BE2C (cell line): ENCODE measurements around the gene TTC28.

ENCODE experiments used
- DNase-seq: peaks from one replicate; pipeline ENCODE4 v3.0.0-alpha.2; 2020
- H3K27me3 ChIP-seq: fragments of 250-450 bp; sonication (Bioruptor Pico); 2 replicates; pipeline ENCODE4 v1.5.1; 2020; ENCODE audit warnings: mild to moderate bottlenecking
- H3K36me3 ChIP-seq: fragments of 250-450 bp; sonication (Bioruptor Pico); 2 replicates; pipeline ENCODE4 v1.5.1; 2020; ENCODE audit warnings: mild to moderate bottlenecking
- H3K4me1 ChIP-seq: fragments of 250-450 bp; sonication (Bioruptor Pico); 2 replicates; pipeline ENCODE4 v1.5.1; 2020
- H3K4me3 ChIP-seq: 2 replicates; pipeline ENCODE4 v1.5.1; 2011; ENCODE audit warnings: low read depth, low read length
- H3K9me3 ChIP-seq: fragments of 250-450 bp; sonication (Bioruptor Pico); 2 replicates; pipeline ENCODE4 v1.5.1; 2020
- CTCF ChIP-seq: IDR thresholded peaks from 2 replicates; pipeline ENCODE4 v1.5.1; 2012; ENCODE audit warnings: mild to moderate bottlenecking, low read depth, low read length

The TTC28 gene

GRCh38 chr22:28021116-28021997 is 658.3 kb downstream of the TTC28 start:
- no peak for DNase-seq
- H3K4me3 ChIP-seq: peak overlapping the region; percentile 24
- TF ChIP-seq CTCF: no peak
- no peaks in the 10 kb centered on the region; the same call in 1 of the 2 replicates for H3K36me3 ChIP-seq
- H3K9me3 ChIP-seq: no peaks in the 10 kb centered on the region
- peaks cover 63% of the 10 kb centered on the region for H3K4me1 ChIP-seq
- no peaks in the 10 kb centered on the region for H3K27me3 ChIP-seq

GRCh38 chr22:28019881-28020861 is 659.5 kb downstream of the TTC28 start:
- H3K9me3 ChIP-seq: no peaks in the 10 kb centered on the region
- peak; percentile 87 for DNase-seq
- H3K27me3 ChIP-seq: no peaks in the 10 kb centered on the region
- peak; percentile 98 for TF ChIP-seq CTCF
- peak overlapping the region; percentile 25 for H3K4me3 ChIP-seq
- H3K4me1 ChIP-seq: peaks cover 59% of the 10 kb centered on the region
- no peaks in the 10 kb centered on the region for H3K36me3 ChIP-seq

- no peak overlapping the region for H3K4me3 ChIP-seq
- no peak for TF ChIP-seq CTCF
- peaks cover 59% of the 10 kb centered on the region for H3K4me1 ChIP-seq
- H3K9me3 ChIP-seq: no peaks in the 10 kb centered on the region
- peak; percentile 13 for DNase-seq
- no peaks in the 10 kb centered on the region for H3K36me3 ChIP-seq
- H3K27me3 ChIP-seq: no peaks in the 10 kb centered on the region
These were observed 660.3 kb downstream of the TTC28 start for GRCh38 chr22:28019360-28019759.

GRCh38 chr22:28018461-28018927 is 661.1 kb downstream of the TTC28 start:
- H3K36me3 ChIP-seq: no peaks in the 10 kb centered on the region
- TF ChIP-seq CTCF: no peak
- no peaks in the 10 kb centered on the region for H3K9me3 ChIP-seq
- no peaks in the 10 kb centered on the region for H3K27me3 ChIP-seq
- no peak overlapping the region for H3K4me3 ChIP-seq
- H3K4me1 ChIP-seq: peaks cover 57% of the 10 kb centered on the region
- peak; percentile 11 for DNase-seq

GRCh38 chr22:28017859-28018258 is 661.8 kb downstream of the TTC28 start:
- H3K27me3 ChIP-seq: no peaks in the 10 kb centered on the region
- peaks cover 57% of the 10 kb centered on the region for H3K4me1 ChIP-seq
- no peaks in the 10 kb centered on the region for H3K36me3 ChIP-seq
- no peak overlapping the region for H3K4me3 ChIP-seq
- H3K9me3 ChIP-seq: no peaks in the 10 kb centered on the region
- no peak for TF ChIP-seq CTCF
- peak; percentile 6 for DNase-seq
